HL-60/S4 treated with phorbol 12-myristate 13-acetate at 8.2 ng/mL for 4 days and 3 days (cell line): ENCODE measurements around the gene CCSER1.
"Not testable (repeated sequence)": the region's sequence is repeated elsewhere in the genome, so short reads cannot be mapped to it uniquely, and the experiment has no call there.

ENCODE experiments used
- in situ Hi-C: fragments of 300-500 bp; cut with MboI; formaldehyde crosslinking; loops from 2 replicates; pipeline ENCODE4 v1.15.0; 2022; ENCODE audit warnings: low sequenced_read_pairs

The CCSER1 gene

GRCh38 chr4:90996813-90997212 lies 869.6 kb downstream of the CCSER1 start:
- in situ Hi-C loops: no loop called here

GRCh38 chr4:91015861-91016260 lies 888.7 kb downstream of the CCSER1 start:
- in situ Hi-C loops: no loop called here

GRCh38 chr4:91019513-91019912 lies 892.3 kb downstream of the CCSER1 start:
- in situ Hi-C loops: no loop called here

- in situ Hi-C loops: no loop called here
These were observed 898.3 kb downstream of the CCSER1 start for GRCh38 chr4:91025241-91026148.

- in situ Hi-C loops: no loop called here
These were observed 901.0 kb downstream of the CCSER1 start for GRCh38 chr4:91028228-91028627.

- in situ Hi-C loops: no loop called here
These were observed 904.6 kb downstream of the CCSER1 start for GRCh38 chr4:91031761-91032160.

- in situ Hi-C loops: no loop called here
These were observed 905.7 kb downstream of the CCSER1 start for GRCh38 chr4:91032725-91033445.

GRCh38 chr4:91035276-91035675 lies 908.1 kb downstream of the CCSER1 start:
- in situ Hi-C loops: no loop called here

GRCh38 chr4:91037951-91038350 lies 910.8 kb downstream of the CCSER1 start:
- in situ Hi-C loops: no loop called here

GRCh38 chr4:91057871-91058270 lies 930.7 kb downstream of the CCSER1 start:
- in situ Hi-C loops: no loop called here

GRCh38 chr4:91058345-91058744 lies 931.2 kb downstream of the CCSER1 start:
- in situ Hi-C loops: no loop called here

GRCh38 chr4:91064157-91064853 lies 937.1 kb downstream of the CCSER1 start:
- in situ Hi-C loops: no loop called here

- in situ Hi-C loops: no loop called here
These were observed 937.9 kb downstream of the CCSER1 start for GRCh38 chr4:91065117-91065516.

- in situ Hi-C loops: no loop called here
These were observed 943.5 kb downstream of the CCSER1 start for GRCh38 chr4:91070736-91071135.

- in situ Hi-C loops: no loop called here
These were observed 949.0 kb downstream of the CCSER1 start for GRCh38 chr4:91076147-91076546.

GRCh38 chr4:91085961-91086360 lies 958.8 kb downstream of the CCSER1 start:
- in situ Hi-C loops: no loop called here

- in situ Hi-C loops: no loop called here
These were observed 960.5 kb downstream of the CCSER1 start for GRCh38 chr4:91087743-91088142.

GRCh38 chr4:91089178-91089577 lies 962.0 kb downstream of the CCSER1 start:
- in situ Hi-C loops: no loop called here

- in situ Hi-C loops: no loop called here
These were observed 965.3 kb downstream of the CCSER1 start for GRCh38 chr4:91092398-91092980.

- in situ Hi-C loops: not testable (repeated sequence)
These were observed 967.0 kb downstream of the CCSER1 start for GRCh38 chr4:91094220-91094619.

- in situ Hi-C loops: no loop called here
These were observed 972.5 kb downstream of the CCSER1 start for GRCh38 chr4:91099666-91100065.
